Neuronal stem cell (in vitro differentiated cells): ENCODE data around the gene SNX15.

Experiments
- DNase-seq: peaks from one replicate; pipeline ENCODE4 v3.0.0-alpha.2; 2013; ENCODE audit warnings: low spot score
- H2AFZ ChIP-seq: one replicate; pipeline ENCODE4 v1.6.1; 2013; ENCODE audit warnings: mild to moderate bottlenecking, low read length, inconsistent platforms
- H2AK5ac ChIP-seq: 2 replicates; pipeline ENCODE4 v1.6.1; 2013; ENCODE audit warnings: low read depth, mild to moderate bottlenecking, inconsistent platforms, low read length, moderate library complexity, mixed read lengths
- H2BK120ac ChIP-seq: 2 replicates; pipeline ENCODE4 v1.6.1; 2013; ENCODE audit warnings: low read depth, mild to moderate bottlenecking, inconsistent platforms, low read length, moderate library complexity, mixed read lengths
- H2BK12ac ChIP-seq: one replicate; pipeline ENCODE4 v1.6.1; 2013; ENCODE audit warnings: low read length, inconsistent platforms
- H2BK15ac ChIP-seq: 2 replicates; pipeline ENCODE4 v1.6.1; 2013; ENCODE audit warnings: mild to moderate bottlenecking, low read length, inconsistent platforms, mixed read lengths
- H2BK5ac ChIP-seq: one replicate; pipeline ENCODE4 v1.6.1; 2013; ENCODE audit warnings: inconsistent platforms, mild to moderate bottlenecking, low read length, moderate library complexity
- H3K14ac ChIP-seq: one replicate; pipeline ENCODE4 v1.6.1; 2013; ENCODE audit warnings: low read length, inconsistent platforms
- H3K18ac ChIP-seq: 2 replicates; pipeline ENCODE4 v1.6.1; 2013; ENCODE audit warnings: low read length, inconsistent platforms
- H3K23ac ChIP-seq: 2 replicates; pipeline ENCODE4 v1.6.1; 2013; ENCODE audit warnings: low read depth, mild to moderate bottlenecking, mixed read lengths, low read length, inconsistent platforms; ENCODE audit not compliant: poor library complexity
- H3K27ac ChIP-seq: replicated peaks from 3 replicates; pipeline ENCODE4 v1.5.1; 2013; ENCODE audit warnings: low read length, inconsistent platforms
- H3K27me3 ChIP-seq, 3 experiments: 2 replicates each; pipeline ENCODE4 v1.6.1; 2013; ENCODE audit warnings: low read length in 3 of 3, mild to moderate bottlenecking in 2 of 3, inconsistent platforms in 1 of 3, low read depth in 1 of 3, mixed read lengths in 1 of 3, moderate library complexity in 1 of 3; ENCODE audit not compliant: control insufficient read depth in 3 of 3, insufficient read depth in 3 of 3
- H3K36me3 ChIP-seq, 2 donors: replicated peaks in 1 of 2; 2 replicates each; pipeline ENCODE4 v1.6.1; 2013; ENCODE audit warnings: low read length in 2 of 2; ENCODE audit not compliant: control insufficient read depth in 2 of 2, insufficient read depth in 2 of 2
- H3K4ac ChIP-seq: 2 replicates; pipeline ENCODE4 v1.6.1; 2013; ENCODE audit warnings: inconsistent platforms, mild to moderate bottlenecking, low read length, moderate library complexity
- H3K4me1 ChIP-seq, 2 donors: 1 replicate in 1 of 2; 2 replicates in 1 of 2; pipeline ENCODE4 v1.6.1; 2013; ENCODE audit warnings: low read length in 2 of 2, low read depth in 1 of 2; ENCODE audit not compliant: control insufficient read depth in 2 of 2, insufficient read depth in 1 of 2
- H3K4me2 ChIP-seq: one replicate; pipeline ENCODE4 v1.6.1; 2013; ENCODE audit warnings: mild to moderate bottlenecking, low read length, inconsistent platforms; ENCODE audit not compliant: insufficient read depth, poor library complexity, severe bottlenecking
- H3K4me3 ChIP-seq, 2 donors: 2 replicates each; pipeline ENCODE4 v1.5.1; 2013; ENCODE audit warnings: low read length in 2 of 2, mild to moderate bottlenecking in 2 of 2, inconsistent platforms in 1 of 2, moderate library complexity in 1 of 2
- H3K79me1 ChIP-seq: one replicate; pipeline ENCODE4 v1.6.1; 2013; ENCODE audit warnings: low read depth, mild to moderate bottlenecking, inconsistent platforms, low read length, moderate library complexity
- H3K9ac ChIP-seq: one replicate; pipeline ENCODE4 v1.6.1; 2013; ENCODE audit warnings: mild to moderate bottlenecking, low read depth, low read length, inconsistent platforms; ENCODE audit not compliant: poor library complexity
- H3K9me3 ChIP-seq, 2 donors: replicated peaks in 1 of 2; 2 replicates each; pipeline versions ENCODE3 to v1.6.1; 2013; ENCODE audit warnings: low read length in 2 of 2, mild to moderate bottlenecking in 2 of 2, inconsistent platforms in 1 of 2, low read depth in 1 of 2, mixed read lengths in 1 of 2, moderate library complexity in 1 of 2; ENCODE audit not compliant: control insufficient read depth in 2 of 2, insufficient read depth in 1 of 2
- H4K8ac ChIP-seq: one replicate; pipeline ENCODE4 v1.6.1; 2013; ENCODE audit warnings: low read depth, mild to moderate bottlenecking, inconsistent platforms, low read length, moderate library complexity
- H4K91ac ChIP-seq: one replicate; pipeline ENCODE4 v1.6.1; 2013; ENCODE audit warnings: low read length, low read depth, mild to moderate bottlenecking, inconsistent platforms; ENCODE audit not compliant: poor library complexity
- WGBS, 2 donors: extraction: QIAGEN DNeasy Blood & Tissue Kit; methylation state at CpG; one replicate each; pipeline ENCODE4 v1.1.7; 2013; ENCODE audit warnings: missing lambda C conversion rate in 2 of 2, mixed read lengths in 1 of 2; ENCODE audit not compliant: insufficient read length in 2 of 2, insufficient replicate concordance in 1 of 2; ENCODE audit errors: extremely low coverage in 2 of 2; 5-methylcytosine and 5-hydroxymethylcytosine counted together

Gene SNX15

DNA sequence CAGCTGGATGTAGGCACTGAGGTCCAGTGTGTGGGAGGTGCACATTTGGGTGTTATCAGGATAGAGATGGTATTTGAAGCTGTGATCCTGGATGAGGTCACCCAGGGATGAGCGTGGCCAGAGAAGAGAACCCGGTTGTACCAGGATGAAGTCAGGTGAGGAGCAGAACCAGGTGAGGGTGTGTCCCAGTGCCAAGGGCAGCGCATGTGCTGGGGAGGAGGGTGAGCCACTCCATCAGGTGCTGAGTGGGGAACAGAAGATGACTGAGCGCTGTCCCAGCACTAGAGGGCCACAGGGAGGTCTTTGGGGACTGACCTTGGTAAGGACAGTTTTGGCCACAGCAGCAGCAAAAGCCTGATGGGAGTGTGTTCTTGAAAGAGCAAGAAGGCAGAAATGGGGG lies 10.5 kb upstream of the SNX15 start:
- peak overlapping the region in 1 of 2 donors; percentile 10 for H3K4me3 ChIP-seq
- H3K4me1 ChIP-seq, result peaks cover 0 to 2% of the 10 kb centered on the region in 2 donors
- H3K18ac ChIP-seq, result no peak overlapping the region
- H3K14ac ChIP-seq, result no peak overlapping the region
- no CpG with 5 or more reads among the region's 4 CpGs for WGBS, 2 donors
- no peak overlapping the region for H2BK15ac ChIP-seq
- H3K79me1 ChIP-seq, result peaks cover 13% of the 10 kb centered on the region
- no peak overlapping the region for H3K23ac ChIP-seq
- peak overlapping the region; percentile 7 for H2BK12ac ChIP-seq
- H3K9me3 ChIP-seq, result peaks cover 0 to 8% of the 10 kb centered on the region in 2 donors
- no peak overlapping the region for H4K91ac ChIP-seq
- H3K36me3 ChIP-seq, result peaks cover 36 to 46% of the 10 kb centered on the region in 2 donors
- no peak overlapping the region for H3K27ac ChIP-seq
- no peak overlapping the region for H2BK5ac ChIP-seq
- H4K8ac ChIP-seq, result no peak overlapping the region
- H2AFZ ChIP-seq, result no peak overlapping the region
- no peak overlapping the region for H3K9ac ChIP-seq
- no peak for DNase-seq
- H3K4ac ChIP-seq, result no peak overlapping the region
- H3K27me3 ChIP-seq, result no peaks in the 10 kb centered on the region
- H3K4me2 ChIP-seq, result no peak overlapping the region
- H2AK5ac ChIP-seq, result no peak overlapping the region
- H2BK120ac ChIP-seq, result no peak overlapping the region

DNA sequence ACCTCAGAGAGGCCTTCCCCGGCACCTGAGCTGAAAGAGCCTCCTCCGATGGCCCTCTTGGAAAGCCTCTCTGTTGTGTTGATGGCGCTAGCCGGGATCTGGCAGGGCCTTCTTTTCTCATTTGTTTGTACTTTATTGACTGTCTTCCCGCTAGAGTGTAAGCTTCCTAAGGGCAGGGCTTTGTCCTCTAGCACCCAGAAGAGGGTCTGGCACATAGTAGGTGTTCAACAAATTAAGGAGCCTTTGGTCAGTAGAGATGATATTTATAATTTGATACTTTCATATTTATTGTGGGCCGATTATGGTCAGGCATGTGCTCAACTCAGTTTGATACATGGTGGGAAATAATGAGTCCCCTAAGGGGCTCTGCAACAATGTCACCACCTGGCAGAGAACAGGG lies 9.3 kb upstream of the SNX15 start:
- no peak overlapping the region for H3K9ac ChIP-seq
- no peak overlapping the region for H2BK120ac ChIP-seq
- H3K9me3 ChIP-seq, result peaks cover 0 to 8% of the 10 kb centered on the region in 2 donors
- no peak overlapping the region for H3K18ac ChIP-seq
- peaks cover 13% of the 10 kb centered on the region for H3K79me1 ChIP-seq
- H2BK5ac ChIP-seq, result no peak overlapping the region
- H4K91ac ChIP-seq, result no peak overlapping the region
- H2AK5ac ChIP-seq, result no peak overlapping the region
- peaks cover 0 to 2% of the 10 kb centered on the region in 2 donors for H3K4me1 ChIP-seq
- no peak overlapping the region for H4K8ac ChIP-seq
- WGBS, 2 donors, result no CpG with 5 or more reads among the region's 6 CpGs
- no peak overlapping the region for H3K4me3 ChIP-seq
- H3K27me3 ChIP-seq, result no peaks in the 10 kb centered on the region
- no peak for DNase-seq
- H3K23ac ChIP-seq, result peak overlapping the region; percentile 80
- no peak overlapping the region for H2AFZ ChIP-seq
- H3K36me3 ChIP-seq, result peaks cover 38 to 48% of the 10 kb centered on the region in 2 donors
- H3K14ac ChIP-seq, result peak overlapping the region; percentile 12
- no peak overlapping the region for H3K4me2 ChIP-seq
- no peak overlapping the region for H3K4ac ChIP-seq
- H2BK12ac ChIP-seq, result no peak overlapping the region
- H2BK15ac ChIP-seq, result no peak overlapping the region
- H3K27ac ChIP-seq, result no peak overlapping the region

DNA sequence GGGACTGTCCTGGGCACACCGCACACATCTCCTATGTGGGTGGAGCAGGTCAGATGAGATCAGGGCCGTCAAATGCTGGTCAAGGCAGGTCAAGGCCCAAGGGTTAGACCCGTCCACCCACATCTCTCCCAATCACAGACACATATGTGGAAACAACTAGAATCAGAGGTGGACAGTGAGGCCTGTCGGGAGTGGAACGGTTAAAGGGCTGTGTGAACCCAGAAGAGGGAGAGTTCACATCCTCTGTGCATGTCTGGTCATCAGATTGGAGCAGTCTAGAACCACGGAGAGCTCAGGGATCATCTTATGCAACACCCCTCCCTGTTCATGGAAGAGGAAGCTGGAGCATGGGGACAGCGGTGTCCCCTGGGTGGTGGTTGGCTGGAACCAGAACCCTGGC lies 7.4 kb upstream of the SNX15 start:
- no CpG with 5 or more reads among the region's 7 CpGs for WGBS, 2 donors

DNA sequence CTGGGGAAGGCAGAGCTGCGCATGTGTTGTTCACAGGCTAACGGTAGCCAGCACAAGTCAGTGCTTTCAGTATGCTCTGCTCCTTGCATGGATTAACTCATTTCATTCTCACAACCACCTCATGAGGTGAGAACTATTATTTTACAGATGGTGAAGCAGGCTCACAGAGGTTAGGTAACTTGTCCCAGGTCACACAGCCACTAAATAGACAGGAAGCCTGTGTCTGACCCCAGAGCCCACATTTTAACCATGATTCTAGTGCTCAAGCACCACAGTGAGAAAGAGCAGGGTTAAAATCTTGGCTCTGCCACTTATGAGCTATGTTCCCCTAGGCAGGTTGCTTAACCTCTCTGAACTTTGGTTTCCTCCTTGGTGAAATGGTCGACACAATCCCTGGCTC lies 6.2 kb upstream of the SNX15 start:
- no peak overlapping the region for H4K91ac ChIP-seq
- no peak overlapping the region for H3K27ac ChIP-seq
- H2BK15ac ChIP-seq, result no peak overlapping the region
- WGBS, 2 donors, result no CpG with 5 or more reads among the region's 3 CpGs
- no peak overlapping the region for H2BK12ac ChIP-seq
- no peaks in the 10 kb centered on the region for H3K4me1 ChIP-seq
- H2AFZ ChIP-seq, result no peak overlapping the region
- H3K4me2 ChIP-seq, result no peak overlapping the region
- peaks cover 0 to 8% of the 10 kb centered on the region in 2 donors for H3K9me3 ChIP-seq
- DNase-seq, result no peak
- no peak overlapping the region for H3K14ac ChIP-seq
- no peak overlapping the region for H3K4ac ChIP-seq
- peaks cover 38 to 48% of the 10 kb centered on the region in 2 donors for H3K36me3 ChIP-seq
- H3K23ac ChIP-seq, result no peak overlapping the region
- H2AK5ac ChIP-seq, result no peak overlapping the region
- H3K18ac ChIP-seq, result no peak overlapping the region
- no peak overlapping the region for H3K4me3 ChIP-seq
- no peak overlapping the region for H3K9ac ChIP-seq
- no peak overlapping the region for H2BK5ac ChIP-seq
- H3K79me1 ChIP-seq, result peaks cover 6% of the 10 kb centered on the region
- H4K8ac ChIP-seq, result no peak overlapping the region
- no peak overlapping the region for H2BK120ac ChIP-seq
- no peaks in the 10 kb centered on the region for H3K27me3 ChIP-seq

More for the DNA sequence above, 7.4 kb upstream of the SNX15 start:
- no peak for DNase-seq
- no peak overlapping the region for H2BK12ac ChIP-seq
- H3K27ac ChIP-seq, result no peak overlapping the region
- H2BK120ac ChIP-seq, result no peak overlapping the region
- no peak overlapping the region for H2AK5ac ChIP-seq
- no peak overlapping the region for H2AFZ ChIP-seq
- no peak overlapping the region for H3K18ac ChIP-seq
- peaks cover 0 to 8% of the 10 kb centered on the region in 2 donors for H3K9me3 ChIP-seq
- H3K4me3 ChIP-seq, result no peak overlapping the region
- H3K4me2 ChIP-seq, result no peak overlapping the region
- H2BK5ac ChIP-seq, result no peak overlapping the region
- no peak overlapping the region for H3K4ac ChIP-seq
- peaks cover 0 to 1% of the 10 kb centered on the region in 2 donors for H3K4me1 ChIP-seq
- no peak overlapping the region for H3K23ac ChIP-seq
- peaks cover 38 to 48% of the 10 kb centered on the region in 2 donors for H3K36me3 ChIP-seq
- H3K14ac ChIP-seq, result no peak overlapping the region
- no peak overlapping the region for H4K91ac ChIP-seq
- H3K9ac ChIP-seq, result no peak overlapping the region
- H3K79me1 ChIP-seq, result peaks cover 9% of the 10 kb centered on the region
- no peak overlapping the region for H4K8ac ChIP-seq
- no peaks in the 10 kb centered on the region for H3K27me3 ChIP-seq
- H2BK15ac ChIP-seq, result no peak overlapping the region
